HCT116 (cell line): Measurements from ENCODE around the gene ERBB2.

Experiments
- CEBPB ChIP-seq: IDR thresholded peaks from 2 replicates; pipeline ENCODE4 v1.6.1; 2012; ENCODE audit warnings: low read depth
- POLR2A ChIP-seq: IDR thresholded peaks from 2 replicates; pipeline ENCODE4 v1.7.0; 2011; ENCODE audit warnings: borderline replicate concordance; ENCODE audit not compliant: insufficient read depth, insufficient read length; ENCODE audit errors: extremely low read depth
- RAD21 ChIP-seq: IDR thresholded peaks from 2 replicates; pipeline ENCODE4 v1.6.1; 2012; ENCODE audit warnings: low read depth, mild to moderate bottlenecking
- SIN3A ChIP-seq: IDR thresholded peaks from 2 replicates; pipeline ENCODE4 v1.6.1; 2012; ENCODE audit warnings: low read depth
- TF ChIP-seq, protein P1 (sequence below), 3 experiments: fragments of 200-600 bp in 1 of 3; sonication (generic) in 1 of 3; IDR thresholded peaks in 2 of 3; conservative IDR thresholded peaks in 1 of 3; 2 replicates each; pipeline ENCODE4 v1.5.1; 2012 to 2017; ENCODE audit warnings: low read depth in 2 of 3, low read length in 2 of 3, antibody characterized with exemption in 1 of 3, borderline replicate concordance in 1 of 3, control low read depth in 1 of 3, mild to moderate bottlenecking in 1 of 3, mixed read lengths in 1 of 3, mixed run types in 1 of 3, moderate library complexity in 1 of 3; ENCODE audit not compliant: insufficient read depth in 1 of 3
- TF ChIP-seq, protein P2 (sequence below): IDR thresholded peaks from 2 replicates; pipeline ENCODE4 v1.6.1; 2012

DNA sequence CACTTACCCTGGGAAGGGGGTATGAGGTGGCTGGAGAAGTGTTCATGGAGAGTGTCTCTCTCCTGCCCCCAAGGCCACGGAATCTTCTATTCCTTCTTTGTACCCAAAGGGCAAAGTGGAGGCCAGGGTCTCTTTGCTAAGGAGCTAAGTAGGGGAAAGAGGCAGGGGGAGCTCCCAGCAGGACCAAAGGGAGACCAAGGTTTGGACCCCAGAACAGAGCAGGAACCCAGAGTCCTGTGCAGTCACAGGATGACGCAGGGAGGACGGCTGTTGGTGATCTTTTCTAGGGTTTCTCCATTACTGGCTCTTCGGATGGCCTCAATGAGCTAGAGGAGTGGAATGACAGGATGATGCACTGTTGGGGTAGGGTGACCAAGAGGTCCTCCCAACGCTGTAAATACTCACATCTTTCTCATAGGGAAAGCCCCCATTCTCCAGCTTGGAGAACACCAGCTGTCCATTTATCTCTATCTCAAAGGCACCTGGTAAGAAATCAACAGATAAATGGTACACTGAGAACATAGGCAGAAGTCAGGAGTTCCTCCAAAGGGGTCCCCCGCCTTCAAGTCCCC lies 29.5 kb downstream of the ERBB2 start:
- TF ChIP-seq, protein P1, sequence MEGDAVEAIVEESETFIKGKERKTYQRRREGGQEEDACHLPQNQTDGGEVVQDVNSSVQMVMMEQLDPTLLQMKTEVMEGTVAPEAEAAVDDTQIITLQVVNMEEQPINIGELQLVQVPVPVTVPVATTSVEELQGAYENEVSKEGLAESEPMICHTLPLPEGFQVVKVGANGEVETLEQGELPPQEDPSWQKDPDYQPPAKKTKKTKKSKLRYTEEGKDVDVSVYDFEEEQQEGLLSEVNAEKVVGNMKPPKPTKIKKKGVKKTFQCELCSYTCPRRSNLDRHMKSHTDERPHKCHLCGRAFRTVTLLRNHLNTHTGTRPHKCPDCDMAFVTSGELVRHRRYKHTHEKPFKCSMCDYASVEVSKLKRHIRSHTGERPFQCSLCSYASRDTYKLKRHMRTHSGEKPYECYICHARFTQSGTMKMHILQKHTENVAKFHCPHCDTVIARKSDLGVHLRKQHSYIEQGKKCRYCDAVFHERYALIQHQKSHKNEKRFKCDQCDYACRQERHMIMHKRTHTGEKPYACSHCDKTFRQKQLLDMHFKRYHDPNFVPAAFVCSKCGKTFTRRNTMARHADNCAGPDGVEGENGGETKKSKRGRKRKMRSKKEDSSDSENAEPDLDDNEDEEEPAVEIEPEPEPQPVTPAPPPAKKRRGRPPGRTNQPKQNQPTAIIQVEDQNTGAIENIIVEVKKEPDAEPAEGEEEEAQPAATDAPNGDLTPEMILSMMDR (IDR thresholded peaks at IDR 0.05 in 2 of 3, conservative IDR thresholded peaks at IDR 0.05 in 1 of 3; ENCODE audit: borderline replicate concordance in 1 of 3, insufficient read depth in 1 of 3, low read depth in 2 of 3, low read length in 2 of 3), result no peak
- TF ChIP-seq CEBPB (no peak), POLR2A (no peak), SIN3A (no peak), RAD21 (no peak)
- TF ChIP-seq, protein P2, sequence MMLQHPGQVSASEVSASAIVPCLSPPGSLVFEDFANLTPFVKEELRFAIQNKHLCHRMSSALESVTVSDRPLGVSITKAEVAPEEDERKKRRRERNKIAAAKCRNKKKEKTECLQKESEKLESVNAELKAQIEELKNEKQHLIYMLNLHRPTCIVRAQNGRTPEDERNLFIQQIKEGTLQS, result no peak
